Measurements from ENCODE around the gene FIGLA. TPM values are rescaled to one million over a fixed set of nuclear protein-coding genes. Genes with fewer than 3 reads are reported as not detected.

The FIGLA gene
- total RNA-seq, 1 experiment from 2014 or later: not detected

DNA sequence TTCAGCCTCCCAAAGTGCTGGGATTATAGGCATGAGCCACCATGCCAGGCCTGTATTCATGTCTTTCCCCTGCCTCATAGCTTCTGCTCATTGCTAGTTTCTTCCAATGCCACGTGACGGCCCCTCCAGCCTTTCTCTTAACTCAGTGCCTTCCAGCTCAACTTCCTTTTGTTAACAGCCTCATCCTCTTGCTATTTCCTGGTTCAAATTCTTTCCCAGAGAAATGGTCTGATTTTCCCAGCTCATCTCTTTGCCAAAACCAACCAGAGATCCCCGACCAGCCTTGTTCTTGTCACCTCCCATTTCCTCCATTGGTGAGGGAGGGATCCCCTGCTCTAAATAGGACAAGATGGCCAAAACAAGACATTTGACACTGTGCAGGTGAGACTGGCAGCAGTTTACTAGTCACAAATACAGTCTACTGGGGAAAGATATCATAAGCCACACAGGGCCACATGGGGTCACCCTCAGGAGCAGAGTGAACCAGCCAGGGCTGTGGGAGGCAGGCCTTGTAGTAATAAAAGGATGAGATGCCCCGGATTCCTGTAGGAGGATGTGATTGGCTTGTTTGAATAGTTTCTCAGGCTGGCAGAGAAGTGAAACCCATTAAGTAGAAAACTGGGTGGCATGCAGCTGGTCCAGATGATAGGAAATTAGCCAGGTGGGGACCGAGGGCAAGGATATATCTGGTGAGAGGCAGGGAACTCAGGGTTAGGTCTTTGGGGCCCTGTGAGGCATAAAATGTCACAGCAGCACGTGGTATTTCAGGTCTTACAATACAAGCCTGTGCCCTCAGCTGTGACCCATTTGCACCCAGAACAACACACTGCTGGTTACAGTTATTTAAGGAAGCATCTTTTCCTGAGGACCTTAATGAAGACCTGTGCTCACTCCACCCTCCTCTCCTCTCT lies 38.7 kb upstream of the FIGLA start (continued):
- TF ChIP-seq, protein P1, sequence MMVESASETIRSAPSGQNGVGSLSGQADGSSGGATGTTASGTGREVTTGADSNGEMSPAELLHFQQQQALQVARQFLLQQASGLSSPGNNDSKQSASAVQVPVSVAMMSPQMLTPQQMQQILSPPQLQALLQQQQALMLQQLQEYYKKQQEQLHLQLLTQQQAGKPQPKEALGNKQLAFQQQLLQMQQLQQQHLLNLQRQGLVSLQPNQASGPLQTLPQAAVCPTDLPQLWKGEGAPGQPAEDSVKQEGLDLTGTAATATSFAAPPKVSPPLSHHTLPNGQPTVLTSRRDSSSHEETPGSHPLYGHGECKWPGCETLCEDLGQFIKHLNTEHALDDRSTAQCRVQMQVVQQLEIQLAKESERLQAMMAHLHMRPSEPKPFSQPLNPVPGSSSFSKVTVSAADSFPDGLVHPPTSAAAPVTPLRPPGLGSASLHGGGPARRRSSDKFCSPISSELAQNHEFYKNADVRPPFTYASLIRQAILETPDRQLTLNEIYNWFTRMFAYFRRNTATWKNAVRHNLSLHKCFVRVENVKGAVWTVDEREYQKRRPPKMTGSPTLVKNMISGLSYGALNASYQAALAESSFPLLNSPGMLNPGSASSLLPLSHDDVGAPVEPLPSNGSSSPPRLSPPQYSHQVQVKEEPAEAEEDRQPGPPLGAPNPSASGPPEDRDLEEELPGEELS (CRISPR knock-in tag; IDR thresholded peaks at IDR 0.05): no peak
- TF ChIP-seq JAZF1 (CRISPR knock-in tag; IDR thresholded peaks at IDR 0.05): no peak

DNA sequence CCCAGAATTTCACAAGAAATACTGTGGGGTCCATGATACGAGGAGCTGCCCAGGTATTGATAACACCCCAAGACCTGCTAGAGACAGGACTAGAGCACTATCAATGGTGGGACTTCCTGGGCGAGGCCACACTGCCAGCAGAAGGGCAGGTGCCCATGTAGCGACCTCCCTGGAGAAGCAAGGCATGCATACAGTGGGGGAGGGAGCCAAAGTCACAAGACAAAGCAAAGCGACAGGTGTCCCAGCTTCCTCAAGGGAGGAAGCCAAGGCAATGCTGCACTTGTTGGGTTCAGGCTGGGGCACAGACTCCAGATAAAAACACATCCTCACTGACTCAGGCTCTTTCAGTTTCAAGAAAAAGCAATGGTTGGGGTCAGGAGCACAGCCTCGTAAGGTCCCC lies 37.7 kb upstream of the FIGLA start:
- Mint-ChIP-seq H3K36me3 (no peaks in the 10 kb centered on the region), H3K27me3 (ENCODE audit: low read depth) (peaks cover 27% of the 10 kb centered on the region), H3K27ac (no peak overlapping the region), H3K9me3 (no peaks in the 10 kb centered on the region), H3K4me1 (peaks cover 15% of the 10 kb centered on the region), H3K4me3 (no peak overlapping the region)
- TF ChIP-seq, protein P2, sequence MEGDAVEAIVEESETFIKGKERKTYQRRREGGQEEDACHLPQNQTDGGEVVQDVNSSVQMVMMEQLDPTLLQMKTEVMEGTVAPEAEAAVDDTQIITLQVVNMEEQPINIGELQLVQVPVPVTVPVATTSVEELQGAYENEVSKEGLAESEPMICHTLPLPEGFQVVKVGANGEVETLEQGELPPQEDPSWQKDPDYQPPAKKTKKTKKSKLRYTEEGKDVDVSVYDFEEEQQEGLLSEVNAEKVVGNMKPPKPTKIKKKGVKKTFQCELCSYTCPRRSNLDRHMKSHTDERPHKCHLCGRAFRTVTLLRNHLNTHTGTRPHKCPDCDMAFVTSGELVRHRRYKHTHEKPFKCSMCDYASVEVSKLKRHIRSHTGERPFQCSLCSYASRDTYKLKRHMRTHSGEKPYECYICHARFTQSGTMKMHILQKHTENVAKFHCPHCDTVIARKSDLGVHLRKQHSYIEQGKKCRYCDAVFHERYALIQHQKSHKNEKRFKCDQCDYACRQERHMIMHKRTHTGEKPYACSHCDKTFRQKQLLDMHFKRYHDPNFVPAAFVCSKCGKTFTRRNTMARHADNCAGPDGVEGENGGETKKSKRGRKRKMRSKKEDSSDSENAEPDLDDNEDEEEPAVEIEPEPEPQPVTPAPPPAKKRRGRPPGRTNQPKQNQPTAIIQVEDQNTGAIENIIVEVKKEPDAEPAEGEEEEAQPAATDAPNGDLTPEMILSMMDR (IDR thresholded peaks at IDR 0.05): no peak
- TF ChIP-seq, protein P3, sequence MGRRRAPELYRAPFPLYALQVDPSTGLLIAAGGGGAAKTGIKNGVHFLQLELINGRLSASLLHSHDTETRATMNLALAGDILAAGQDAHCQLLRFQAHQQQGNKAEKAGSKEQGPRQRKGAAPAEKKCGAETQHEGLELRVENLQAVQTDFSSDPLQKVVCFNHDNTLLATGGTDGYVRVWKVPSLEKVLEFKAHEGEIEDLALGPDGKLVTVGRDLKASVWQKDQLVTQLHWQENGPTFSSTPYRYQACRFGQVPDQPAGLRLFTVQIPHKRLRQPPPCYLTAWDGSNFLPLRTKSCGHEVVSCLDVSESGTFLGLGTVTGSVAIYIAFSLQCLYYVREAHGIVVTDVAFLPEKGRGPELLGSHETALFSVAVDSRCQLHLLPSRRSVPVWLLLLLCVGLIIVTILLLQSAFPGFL (CRISPR knock-in tag; IDR thresholded peaks at IDR 0.05; ENCODE audit: borderline replicate concordance): no peak
- TF ChIP-seq ZNF671 (CRISPR knock-in tag; IDR thresholded peaks at IDR 0.05): no peak
- ChIA-PET POLR2A (no interaction called here), CTCF (interaction anchor here (1.2 kb wide), 1 partner anchor 157 kb away, joined by 3 read pairs; no protein-coding TSS in a partner anchor)
- DNase-seq (ENCODE audit: low spot score): no peak
- ATAC-seq: peak; percentile 70

DNA sequence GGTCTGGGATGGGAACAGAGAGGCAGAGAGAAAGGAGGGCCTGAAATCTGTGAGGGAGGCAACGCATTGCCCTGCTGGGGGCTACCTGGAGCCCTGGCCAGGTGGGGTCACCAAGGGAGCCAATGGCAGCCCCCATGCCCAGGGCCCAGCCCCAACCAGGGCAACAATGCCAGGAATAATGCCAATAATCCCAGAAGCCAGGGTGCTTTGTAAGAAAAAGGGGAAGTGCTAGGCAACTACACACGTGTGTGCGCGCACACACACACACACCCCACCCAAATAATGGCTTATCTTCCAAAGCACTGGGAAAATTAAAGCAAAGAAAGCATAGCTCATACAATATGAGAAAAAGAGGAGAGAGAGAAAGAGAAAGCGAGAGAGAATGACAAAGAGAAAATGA lies 36.9 kb upstream of the FIGLA start:
- Mint-ChIP-seq H3K36me3 (no peaks in the 10 kb centered on the region), H3K27me3 (ENCODE audit: low read depth) (peaks cover 24% of the 10 kb centered on the region), H3K9me3 (no peaks in the 10 kb centered on the region), H3K27ac (no peak overlapping the region), H3K4me3 (no peak overlapping the region), H3K4me1 (peaks cover 15% of the 10 kb centered on the region)
- TF ChIP-seq ZNF121 (CRISPR knock-in tag; IDR thresholded peaks at IDR 0.05) (no peak), SMAD3 (CRISPR knock-in tag; IDR thresholded peaks at IDR 0.05; ENCODE audit: borderline replicate concordance) (no peak), ZNF671 (CRISPR knock-in tag; IDR thresholded peaks at IDR 0.05) (no peak), NFATC4 (CRISPR knock-in tag; IDR thresholded peaks at IDR 0.05) (no peak), CREM (CRISPR knock-in tag; IDR thresholded peaks at IDR 0.05) (no peak), ZNF423 (CRISPR knock-in tag; IDR thresholded peaks at IDR 0.05) (no peak), MXD4 (CRISPR knock-in tag; IDR thresholded peaks at IDR 0.05; ENCODE audit: borderline replicate concordance) (no peak), TP53 (CRISPR knock-in tag; IDR thresholded peaks at IDR 0.05) (no peak), GRHL2 (CRISPR knock-in tag; IDR thresholded peaks at IDR 0.05; ENCODE audit: insufficient replicate concordance, severe bottlenecking) (no peak), GTF2I (CRISPR knock-in tag; conservative IDR thresholded peaks at IDR 0.05) (no peak)
- TF ChIP-seq, protein P4, sequence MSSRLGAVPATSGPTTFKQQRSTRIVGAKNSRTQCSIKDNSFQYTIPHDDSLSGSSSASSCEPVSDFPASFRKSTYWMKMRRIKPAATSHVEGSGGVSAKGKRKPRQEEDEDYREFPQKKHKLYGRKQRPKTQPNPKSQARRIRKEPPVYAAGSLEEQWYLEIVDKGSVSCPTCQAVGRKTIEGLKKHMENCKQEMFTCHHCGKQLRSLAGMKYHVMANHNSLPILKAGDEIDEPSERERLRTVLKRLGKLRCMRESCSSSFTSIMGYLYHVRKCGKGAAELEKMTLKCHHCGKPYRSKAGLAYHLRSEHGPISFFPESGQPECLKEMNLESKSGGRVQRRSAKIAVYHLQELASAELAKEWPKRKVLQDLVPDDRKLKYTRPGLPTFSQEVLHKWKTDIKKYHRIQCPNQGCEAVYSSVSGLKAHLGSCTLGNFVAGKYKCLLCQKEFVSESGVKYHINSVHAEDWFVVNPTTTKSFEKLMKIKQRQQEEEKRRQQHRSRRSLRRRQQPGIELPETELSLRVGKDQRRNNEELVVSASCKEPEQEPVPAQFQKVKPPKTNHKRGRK (CRISPR knock-in tag; IDR thresholded peaks at IDR 0.05; ENCODE audit: borderline replicate concordance): no peak
- TF ChIP-seq, protein P5, sequence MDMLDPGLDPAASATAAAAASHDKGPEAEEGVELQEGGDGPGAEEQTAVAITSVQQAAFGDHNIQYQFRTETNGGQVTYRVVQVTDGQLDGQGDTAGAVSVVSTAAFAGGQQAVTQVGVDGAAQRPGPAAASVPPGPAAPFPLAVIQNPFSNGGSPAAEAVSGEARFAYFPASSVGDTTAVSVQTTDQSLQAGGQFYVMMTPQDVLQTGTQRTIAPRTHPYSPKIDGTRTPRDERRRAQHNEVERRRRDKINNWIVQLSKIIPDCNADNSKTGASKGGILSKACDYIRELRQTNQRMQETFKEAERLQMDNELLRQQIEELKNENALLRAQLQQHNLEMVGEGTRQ (CRISPR knock-in tag; IDR thresholded peaks at IDR 0.05): no peak
- TF ChIP-seq, protein P6, sequence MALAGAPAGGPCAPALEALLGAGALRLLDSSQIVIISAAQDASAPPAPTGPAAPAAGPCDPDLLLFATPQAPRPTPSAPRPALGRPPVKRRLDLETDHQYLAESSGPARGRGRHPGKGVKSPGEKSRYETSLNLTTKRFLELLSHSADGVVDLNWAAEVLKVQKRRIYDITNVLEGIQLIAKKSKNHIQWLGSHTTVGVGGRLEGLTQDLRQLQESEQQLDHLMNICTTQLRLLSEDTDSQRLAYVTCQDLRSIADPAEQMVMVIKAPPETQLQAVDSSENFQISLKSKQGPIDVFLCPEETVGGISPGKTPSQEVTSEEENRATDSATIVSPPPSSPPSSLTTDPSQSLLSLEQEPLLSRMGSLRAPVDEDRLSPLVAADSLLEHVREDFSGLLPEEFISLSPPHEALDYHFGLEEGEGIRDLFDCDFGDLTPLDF (CRISPR knock-in tag; IDR thresholded peaks at IDR 0.05): no peak
- TF ChIP-seq, protein P7, sequence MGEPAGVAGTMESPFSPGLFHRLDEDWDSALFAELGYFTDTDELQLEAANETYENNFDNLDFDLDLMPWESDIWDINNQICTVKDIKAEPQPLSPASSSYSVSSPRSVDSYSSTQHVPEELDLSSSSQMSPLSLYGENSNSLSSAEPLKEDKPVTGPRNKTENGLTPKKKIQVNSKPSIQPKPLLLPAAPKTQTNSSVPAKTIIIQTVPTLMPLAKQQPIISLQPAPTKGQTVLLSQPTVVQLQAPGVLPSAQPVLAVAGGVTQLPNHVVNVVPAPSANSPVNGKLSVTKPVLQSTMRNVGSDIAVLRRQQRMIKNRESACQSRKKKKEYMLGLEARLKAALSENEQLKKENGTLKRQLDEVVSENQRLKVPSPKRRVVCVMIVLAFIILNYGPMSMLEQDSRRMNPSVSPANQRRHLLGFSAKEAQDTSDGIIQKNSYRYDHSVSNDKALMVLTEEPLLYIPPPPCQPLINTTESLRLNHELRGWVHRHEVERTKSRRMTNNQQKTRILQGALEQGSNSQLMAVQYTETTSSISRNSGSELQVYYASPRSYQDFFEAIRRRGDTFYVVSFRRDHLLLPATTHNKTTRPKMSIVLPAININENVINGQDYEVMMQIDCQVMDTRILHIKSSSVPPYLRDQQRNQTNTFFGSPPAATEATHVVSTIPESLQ (CRISPR knock-in tag; IDR thresholded peaks at IDR 0.05): no peak
- TF ChIP-seq, protein P8, sequence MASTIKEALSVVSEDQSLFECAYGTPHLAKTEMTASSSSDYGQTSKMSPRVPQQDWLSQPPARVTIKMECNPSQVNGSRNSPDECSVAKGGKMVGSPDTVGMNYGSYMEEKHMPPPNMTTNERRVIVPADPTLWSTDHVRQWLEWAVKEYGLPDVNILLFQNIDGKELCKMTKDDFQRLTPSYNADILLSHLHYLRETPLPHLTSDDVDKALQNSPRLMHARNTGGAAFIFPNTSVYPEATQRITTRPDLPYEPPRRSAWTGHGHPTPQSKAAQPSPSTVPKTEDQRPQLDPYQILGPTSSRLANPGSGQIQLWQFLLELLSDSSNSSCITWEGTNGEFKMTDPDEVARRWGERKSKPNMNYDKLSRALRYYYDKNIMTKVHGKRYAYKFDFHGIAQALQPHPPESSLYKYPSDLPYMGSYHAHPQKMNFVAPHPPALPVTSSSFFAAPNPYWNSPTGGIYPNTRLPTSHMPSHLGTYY (CRISPR knock-in tag; IDR thresholded peaks at IDR 0.05): no peak
- ChIA-PET CTCF (no interaction called here), POLR2A (no interaction called here)
- DNase-seq (ENCODE audit: low spot score) (no peak), ATAC-seq (no peak)

Data from WTC11 (cell line).